HG03060 (cell line): Measurements from ENCODE around the gene DGCR2.

ENCODE experiments used
- ATAC-seq: cut with Tn5 transposase; IDR thresholded peaks from one replicate; pipeline ENCODE4 v1.9.1; 2021; ENCODE audit warnings: low read depth, moderate number of reproducible peaks; ENCODE audit not compliant: unreplicated experiment

DGCR2 gene

DNA sequence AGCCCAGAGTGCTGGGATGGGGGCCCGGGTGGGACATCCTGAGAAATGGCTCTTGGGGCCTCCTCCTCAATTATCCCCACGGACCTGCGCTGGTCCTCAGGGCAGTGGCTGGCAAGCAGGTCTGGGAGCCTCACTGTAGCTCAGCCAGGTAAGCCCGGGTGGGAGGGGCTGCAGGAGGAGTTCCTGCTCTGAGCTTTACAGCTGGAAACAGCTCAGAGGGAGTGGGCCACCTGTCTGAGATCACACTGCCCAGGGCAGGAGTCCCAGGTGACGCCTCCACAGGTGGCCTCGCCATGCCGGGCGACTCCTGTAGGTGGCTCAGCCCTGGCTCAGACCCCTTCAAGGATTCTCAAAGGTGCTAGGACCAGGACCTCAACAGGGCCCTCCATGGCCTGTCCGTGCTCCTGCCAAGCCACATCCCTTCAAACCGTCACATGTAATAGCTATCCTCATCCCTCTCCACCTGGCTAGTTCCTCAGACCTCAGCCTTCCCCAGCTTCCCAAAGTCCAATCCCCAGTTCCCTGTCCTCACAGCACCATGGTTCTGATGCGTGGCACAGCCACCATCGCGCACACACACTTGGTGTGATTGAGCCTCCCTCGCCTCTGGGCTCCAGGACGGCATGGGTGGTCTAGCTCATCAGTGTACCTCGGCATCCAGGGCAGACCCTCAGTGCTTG lies 5.3 kb upstream of the DGCR2 start:
- no peak for ATAC-seq

DNA sequence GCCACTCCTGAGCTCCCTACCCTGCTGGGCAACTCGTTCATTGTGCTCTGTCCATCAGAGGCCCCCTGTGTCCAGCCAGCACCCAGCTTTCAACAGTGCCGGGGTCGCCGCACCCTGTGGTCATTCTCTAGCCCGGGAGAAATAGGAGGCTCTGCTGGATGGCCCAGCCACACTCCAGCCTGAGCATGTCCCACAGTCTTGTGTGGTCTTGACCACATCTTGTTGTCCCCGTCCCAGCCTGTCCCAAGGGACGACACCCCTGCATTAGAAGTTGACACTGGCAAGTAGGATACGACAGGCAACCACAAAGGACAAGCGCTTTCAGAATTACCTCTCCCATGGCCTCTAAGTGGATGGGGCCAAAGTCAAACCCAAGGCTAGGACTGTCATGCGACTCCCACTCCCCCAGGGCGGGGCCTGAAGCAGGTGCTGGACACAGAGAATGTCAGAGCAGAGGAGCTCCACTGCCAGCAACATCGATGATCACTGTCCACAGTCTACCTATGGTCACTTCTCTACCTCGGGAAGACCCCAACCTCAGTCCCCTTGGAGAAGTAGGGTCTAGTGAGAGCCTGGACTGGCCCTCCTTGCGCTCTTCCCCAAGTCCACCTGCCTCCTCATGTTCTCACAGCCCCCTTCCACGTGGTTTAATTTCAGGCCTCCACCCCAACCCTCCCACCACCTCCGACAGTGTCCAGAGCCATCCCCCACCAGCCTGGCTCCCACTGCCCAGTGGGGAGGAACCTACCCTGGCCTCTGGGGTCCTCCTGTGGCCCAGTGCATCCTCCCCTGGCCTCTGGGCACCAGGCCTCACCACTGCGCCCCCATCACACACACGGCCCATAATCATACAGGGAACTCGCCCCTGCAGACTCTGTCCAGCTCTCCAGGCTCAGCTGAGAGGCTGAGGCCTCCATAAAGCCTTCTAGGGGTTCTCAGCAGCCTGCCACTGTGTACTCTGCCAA lies 4.4 kb upstream of the DGCR2 start:
- ATAC-seq: no peak

DNA sequence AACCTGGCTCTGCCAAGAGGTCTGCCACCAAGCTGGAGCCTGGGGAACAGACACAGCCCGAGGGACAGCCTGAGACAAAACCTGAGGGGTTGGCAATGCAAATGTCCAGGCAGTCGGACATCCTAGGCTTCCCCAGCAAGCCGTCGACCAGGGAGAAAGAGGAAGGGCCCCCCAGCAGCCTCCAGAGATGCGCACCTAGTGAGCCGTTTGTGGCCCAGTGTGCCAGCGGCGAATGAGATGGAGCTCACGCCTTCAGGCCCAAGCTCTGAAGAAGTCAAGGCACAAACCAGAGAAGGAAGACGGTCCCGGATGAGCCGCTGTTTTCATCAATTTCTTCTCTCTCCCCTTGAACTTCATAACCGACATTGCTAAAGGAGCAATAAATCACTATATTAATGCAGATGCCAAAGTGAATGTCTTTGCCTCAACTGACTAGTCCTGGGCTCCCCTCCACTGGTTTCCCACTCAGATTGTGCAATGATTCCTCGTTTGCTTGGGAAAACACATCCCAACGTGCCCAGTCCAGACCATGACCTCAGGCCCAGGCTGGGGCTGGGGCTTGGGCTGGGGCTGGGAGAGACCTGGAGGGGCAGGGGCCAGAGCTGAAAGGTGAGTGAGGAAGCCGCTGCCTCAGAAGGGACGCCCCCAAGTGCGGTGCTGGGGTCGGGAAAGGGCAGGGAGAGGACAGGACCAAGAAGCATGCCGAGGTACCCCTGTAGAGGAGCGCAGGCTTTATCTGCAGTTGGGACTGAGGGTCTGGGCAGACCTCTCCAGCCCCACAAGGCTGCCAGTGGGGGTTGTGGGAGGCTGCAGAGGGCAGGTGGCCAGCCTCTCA lies 3.5 kb upstream of the DGCR2 start:
- ATAC-seq: no peak

GRCh38 chr22:19125011-19125410 lies 2.8 kb upstream of the DGCR2 start:
- ATAC-seq: no peak

DNA sequence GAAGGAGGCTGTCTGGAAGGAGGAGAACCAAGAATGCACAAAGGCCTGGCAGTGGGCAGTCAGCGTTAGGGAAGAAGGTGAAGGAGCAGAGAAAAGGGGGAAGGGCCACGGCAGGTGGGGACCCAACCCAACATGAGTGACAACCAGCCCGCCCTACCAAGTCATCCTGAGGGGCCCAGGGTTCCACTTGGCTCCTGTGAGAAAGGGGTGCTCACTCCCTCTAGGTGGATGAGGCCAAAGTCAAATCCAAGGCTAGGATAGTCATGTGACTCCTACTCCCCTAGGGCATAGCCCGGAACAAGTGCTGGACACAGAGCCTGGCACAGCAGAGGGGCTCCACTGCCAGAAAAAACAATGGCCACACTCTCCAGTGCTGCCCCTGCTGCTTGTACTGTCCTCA lies 2.2 kb upstream of the DGCR2 start:
- no peak for ATAC-seq

DNA sequence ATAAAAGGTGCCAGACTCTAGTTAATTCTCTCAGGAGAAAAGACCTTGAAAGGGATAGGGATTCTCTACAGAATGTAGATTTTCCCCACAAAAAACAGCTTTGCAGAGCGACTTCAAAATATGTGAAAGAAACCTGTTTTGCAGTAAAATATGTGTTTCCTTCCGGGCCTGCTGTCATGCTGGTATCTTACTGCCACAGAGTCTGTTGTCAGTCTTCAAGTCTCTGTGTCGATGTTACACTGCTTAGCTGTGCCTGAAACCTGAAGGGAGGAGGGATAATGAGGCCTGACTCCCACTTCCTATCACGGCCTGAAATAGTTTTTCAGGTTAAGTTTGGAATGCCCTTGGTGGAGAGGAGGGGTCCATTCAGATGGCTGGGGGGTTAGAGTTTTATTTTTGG lies 1.7 kb upstream of the DGCR2 start:
- no peak for ATAC-seq

DNA sequence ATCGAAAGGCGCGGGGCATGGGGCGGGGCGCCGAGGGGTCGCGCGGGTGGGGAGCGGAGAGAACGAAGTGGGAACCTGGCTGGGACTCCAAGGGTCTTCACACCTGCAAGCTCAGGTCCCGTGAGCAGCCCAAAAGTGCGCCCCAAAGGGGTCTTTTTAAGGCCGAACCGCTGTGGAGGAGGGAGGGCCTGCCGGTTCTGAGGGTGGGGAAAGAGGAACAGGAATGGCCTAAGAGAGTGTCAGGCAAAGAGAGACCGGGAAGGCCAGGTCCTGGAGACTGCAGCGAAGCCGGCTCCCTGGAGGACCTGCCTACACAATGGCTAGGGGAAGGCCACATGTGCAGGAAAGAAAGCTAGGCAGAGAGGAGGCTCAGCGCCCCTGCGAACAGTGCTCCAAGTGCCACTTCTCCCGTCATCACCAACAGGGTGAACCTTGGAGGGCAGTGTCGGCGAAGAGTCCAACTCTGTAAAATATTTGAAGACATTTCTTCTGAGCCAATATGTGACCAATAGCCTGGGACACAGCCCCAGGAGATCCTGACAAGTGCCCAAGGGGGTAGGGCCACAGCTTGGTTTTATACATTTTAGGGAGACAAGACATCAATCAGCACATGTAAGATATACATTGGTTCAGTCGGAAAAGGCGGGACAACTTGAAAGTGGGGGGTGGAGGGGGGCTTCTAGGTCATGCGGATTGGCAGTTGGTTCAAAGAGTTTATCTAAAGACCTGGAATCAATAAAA lies 710 bp upstream of the DGCR2 start:
- ATAC-seq: peak; percentile 3

DNA sequence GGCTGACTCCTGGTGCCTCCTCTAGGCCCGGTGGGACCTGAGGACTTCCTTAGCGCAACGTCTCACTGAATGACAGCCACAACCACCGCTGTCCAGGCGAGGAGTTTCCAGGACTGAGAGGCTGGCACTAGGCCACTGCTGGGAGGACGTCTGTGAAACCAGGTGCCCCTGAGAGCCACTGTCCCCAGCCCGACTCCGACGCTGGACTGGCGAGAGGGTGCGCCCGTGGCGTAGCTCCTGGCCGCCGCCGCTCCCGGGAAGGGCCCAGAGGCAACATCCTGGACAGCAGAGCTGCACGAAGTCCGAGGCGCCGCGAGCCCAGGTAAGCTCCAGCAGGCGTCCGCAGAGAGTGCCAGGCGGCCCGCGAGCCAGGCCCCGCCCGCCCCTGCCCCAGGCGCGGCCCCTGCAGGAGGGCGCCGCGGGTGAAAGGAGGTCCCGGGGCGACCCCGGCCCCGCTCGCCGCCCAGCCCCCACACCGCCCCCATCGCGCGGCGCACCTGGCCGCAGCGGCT lies 525 bp downstream of the DGCR2 start:
- peak; percentile 9 for ATAC-seq

- no peak for ATAC-seq
Observed at GRCh38 chr22:19120829-19121630, 1.2 kb downstream of the DGCR2 start.

DNA sequence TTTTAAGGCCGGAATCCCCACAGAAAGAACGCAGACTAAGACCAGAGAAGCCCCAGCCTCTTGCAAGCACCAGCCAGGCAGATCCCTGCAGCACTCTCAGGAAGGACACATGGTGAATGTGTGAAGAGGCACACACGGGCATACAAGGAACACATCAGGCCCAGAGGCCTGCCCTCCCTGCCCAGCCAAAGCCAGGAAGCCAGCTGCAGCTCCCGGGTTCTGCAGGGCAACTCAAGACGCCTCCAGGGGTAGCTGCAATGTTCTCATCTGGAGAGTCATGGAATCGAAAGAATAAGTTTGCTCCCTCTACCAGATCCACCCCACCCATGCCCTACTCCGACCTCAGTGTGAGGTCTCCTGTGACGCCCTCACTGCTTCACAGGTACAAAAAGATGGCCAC lies 2.3 kb downstream of the DGCR2 start:
- ATAC-seq: no peak

DNA sequence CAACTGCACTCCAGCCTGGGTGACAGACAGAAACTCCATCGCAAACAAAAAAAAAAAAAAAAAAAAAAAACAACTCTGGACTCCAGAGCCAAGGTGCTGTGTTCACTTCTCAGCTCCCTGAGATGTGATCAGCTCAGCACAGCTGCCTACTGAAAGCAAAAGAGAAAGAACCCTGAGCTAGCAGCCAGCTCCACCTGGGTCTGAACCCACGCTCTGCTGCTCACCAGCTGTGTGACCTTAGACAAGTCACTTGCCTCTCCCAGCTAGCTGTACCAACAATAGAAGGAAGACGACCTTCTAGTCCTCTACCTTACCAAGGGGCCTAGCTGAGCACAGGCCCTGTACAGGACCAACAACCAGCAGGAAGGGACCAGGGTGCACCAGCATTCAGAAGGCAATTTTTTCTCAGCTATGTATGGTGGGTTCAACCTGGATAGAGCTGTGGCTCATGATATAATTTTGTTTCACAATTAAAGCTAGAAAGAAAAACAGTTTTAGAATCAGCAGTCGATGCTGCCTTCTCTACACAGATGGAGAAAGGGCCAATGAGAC lies 3.8 kb downstream of the DGCR2 start:
- ATAC-seq: no peak

DNA sequence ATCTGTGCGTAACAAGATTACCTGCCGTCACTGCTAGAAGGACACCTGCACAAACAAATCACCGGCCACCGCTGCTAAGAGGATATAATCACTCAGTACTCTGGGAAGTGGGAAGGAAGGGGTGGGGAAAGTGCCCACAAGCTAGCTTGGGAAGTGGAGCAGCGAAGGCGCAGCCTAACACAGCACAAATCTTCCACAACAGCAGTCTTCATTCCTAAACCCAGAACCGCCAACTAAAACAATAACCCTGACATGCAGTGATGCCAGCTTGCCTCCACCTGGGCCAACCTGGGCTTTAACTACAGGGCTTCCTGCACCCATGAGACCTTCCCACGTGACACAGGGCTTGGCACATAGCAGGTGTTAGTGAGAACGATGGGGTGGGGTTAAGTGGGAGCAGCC lies 5.1 kb downstream of the DGCR2 start:
- ATAC-seq: no peak

GRCh38 chr22:19115628-19116027 lies 6.6 kb downstream of the DGCR2 start:
- no peak for ATAC-seq

- no peak for ATAC-seq
Observed at GRCh38 chr22:19114984-19115552, 7.1 kb downstream of the DGCR2 start.

DNA sequence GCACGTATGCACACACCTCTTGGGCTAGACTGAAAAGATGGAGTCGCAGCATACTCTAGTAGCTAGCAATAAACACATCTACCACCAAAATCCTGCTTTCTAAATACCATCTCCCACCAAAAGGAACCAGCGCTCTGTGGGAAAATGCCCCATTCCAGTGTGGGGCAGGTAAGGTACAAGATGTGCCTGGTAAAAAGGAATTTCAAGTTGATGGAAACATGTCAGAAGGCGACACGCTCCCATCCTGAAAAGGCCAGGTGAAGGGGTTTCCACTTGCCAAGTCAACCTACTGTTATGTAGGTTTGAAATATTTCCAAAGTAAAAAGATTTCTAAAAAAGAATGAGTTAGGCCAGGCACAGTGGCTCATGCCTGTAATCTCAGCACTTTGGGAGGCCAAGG lies 8.8 kb downstream of the DGCR2 start:
- ATAC-seq: no peak

- ATAC-seq: no peak
Observed at GRCh38 chr22:19111584-19111983, 10.6 kb downstream of the DGCR2 start.

- ATAC-seq: no peak
Observed at GRCh38 chr22:19111140-19111539, 11.1 kb downstream of the DGCR2 start.

- ATAC-seq: no peak
Observed at GRCh38 chr22:19110646-19111045, 11.6 kb downstream of the DGCR2 start.

- ATAC-seq: no peak
Observed at GRCh38 chr22:19110064-19110458, 12.2 kb downstream of the DGCR2 start.
